Right lobe of liver (tissue), 4 donors: ENCODE measurements around the gene ZNRD2.

Experiments used
- POLR2A ChIP-seq: fragments of 450-650 bp; IDR thresholded peaks from one replicate; pipeline ENCODE4 v1.6.1; 2017; ENCODE audit warnings: antibody characterized with exemption, mild to moderate bottlenecking
- TF ChIP-seq, protein P1 (sequence below), 4 donors: fragments of 200-600 bp in 3 of 4; fragments of 450-650 bp in 1 of 4; IDR thresholded peaks; one replicate each; pipeline versions ENCODE4 v1.5.1 to v1.8.0; 2016 to 2022; ENCODE audit warnings: antibody characterized with exemption in 4 of 4, mild to moderate bottlenecking in 2 of 4
- donor health status: DM: no; HTN: no; CAD: no.
- donor health status: DM: no; HTN: no; CAD: no.
- donor health status: DM: no; HTN: yes; CAD: no.

DNA sequence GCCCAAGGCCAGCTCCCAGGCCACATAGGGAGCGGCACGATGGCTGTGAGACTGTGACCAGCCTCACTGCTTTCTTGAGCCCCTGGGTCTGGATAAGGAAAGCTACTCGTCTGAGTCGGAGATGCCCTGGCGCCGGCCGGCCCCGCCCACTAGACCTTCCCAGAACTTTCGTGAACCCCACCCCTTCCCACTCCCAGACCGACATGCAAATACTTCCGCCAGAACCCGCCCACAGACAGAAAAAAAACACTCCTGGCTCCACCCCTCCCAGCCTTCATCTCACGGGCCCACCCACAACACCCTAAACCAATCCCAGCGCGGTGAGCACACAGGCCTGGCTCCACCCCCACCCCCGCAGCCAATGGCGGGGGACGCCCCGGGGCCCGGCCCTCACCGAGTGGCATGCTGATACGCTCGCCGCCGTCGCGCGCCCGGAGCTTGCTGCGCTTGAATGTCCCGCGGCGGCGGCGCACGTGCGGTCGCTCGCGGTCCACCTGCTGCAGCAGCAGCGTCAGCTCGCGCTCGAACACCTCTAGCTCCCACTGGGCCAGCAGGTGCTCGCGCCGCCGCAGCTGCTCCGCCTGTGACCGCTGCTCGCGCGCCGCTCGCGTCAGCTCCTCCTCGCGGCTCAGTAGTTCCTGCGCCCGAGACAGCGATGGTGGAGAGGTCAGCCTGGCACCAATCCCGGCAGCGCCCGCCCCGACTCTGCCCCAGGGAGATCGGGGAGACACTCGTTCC is 36.8 kb downstream of the ZNRD2 start:
- TF ChIP-seq, protein P1, sequence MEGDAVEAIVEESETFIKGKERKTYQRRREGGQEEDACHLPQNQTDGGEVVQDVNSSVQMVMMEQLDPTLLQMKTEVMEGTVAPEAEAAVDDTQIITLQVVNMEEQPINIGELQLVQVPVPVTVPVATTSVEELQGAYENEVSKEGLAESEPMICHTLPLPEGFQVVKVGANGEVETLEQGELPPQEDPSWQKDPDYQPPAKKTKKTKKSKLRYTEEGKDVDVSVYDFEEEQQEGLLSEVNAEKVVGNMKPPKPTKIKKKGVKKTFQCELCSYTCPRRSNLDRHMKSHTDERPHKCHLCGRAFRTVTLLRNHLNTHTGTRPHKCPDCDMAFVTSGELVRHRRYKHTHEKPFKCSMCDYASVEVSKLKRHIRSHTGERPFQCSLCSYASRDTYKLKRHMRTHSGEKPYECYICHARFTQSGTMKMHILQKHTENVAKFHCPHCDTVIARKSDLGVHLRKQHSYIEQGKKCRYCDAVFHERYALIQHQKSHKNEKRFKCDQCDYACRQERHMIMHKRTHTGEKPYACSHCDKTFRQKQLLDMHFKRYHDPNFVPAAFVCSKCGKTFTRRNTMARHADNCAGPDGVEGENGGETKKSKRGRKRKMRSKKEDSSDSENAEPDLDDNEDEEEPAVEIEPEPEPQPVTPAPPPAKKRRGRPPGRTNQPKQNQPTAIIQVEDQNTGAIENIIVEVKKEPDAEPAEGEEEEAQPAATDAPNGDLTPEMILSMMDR (IDR thresholded peaks at IDR 0.05) = no peak
- TF ChIP-seq POLR2A = no peak
